ENCODE measurements around the gene COA4.

COA4 gene

GRCh38 chr11:73876424-73877310 lies at the start of gene COA4, which contains the start of gene PAAF1:
Gene COA4 (minus strand): TSS chr11:73876846. CDS start chr11:73873378, 3,468 bp downstream.
Gene PAAF1 (plus strand): TSS chr11:73876999. CDS start chr11:73877022, 23 bp downstream.
- Histone ChIP-seq H3K36me3 (ENCODE audit: control insufficient read depth, insufficient read depth, low read length) (peaks cover 2% of the 10 kb centered on the region), H3K4me3 (replicated peaks; ENCODE audit: low read depth, low read length) (peak within 1 kb of the TSS; percentile 91), H3K27me3 (replicated peaks; ENCODE audit: control insufficient read depth, insufficient read depth, low read length) (no peaks in the 10 kb centered on the region)
- peak; percentile 94 for DNase-seq (ENCODE audit: extremely low read depth, insufficient read length)
- TF ChIP-seq CTCF (IDR thresholded peaks at IDR 0.05; ENCODE audit: insufficient read depth, low read length, poor library complexity, severe bottlenecking) = no peak

- no peak for DNase-seq (ENCODE audit: extremely low read depth, insufficient read length)
- Histone ChIP-seq H3K4me3 (replicated peaks; ENCODE audit: low read depth, low read length) (no peak overlapping the region), H3K36me3 (ENCODE audit: control insufficient read depth, insufficient read depth, low read length) (peaks cover 5% of the 10 kb centered on the region)
Observed at GRCh38 chr11:73921180-73921579, 44.5 kb upstream of the COA4 start.

GRCh38 chr11:73916435-73916834 lies 39.8 kb upstream of the COA4 start:
- H3K36me3 ChIP-seq (ENCODE audit: control insufficient read depth, insufficient read depth, low read length) = peaks cover 13% of the 10 kb centered on the region
- TF ChIP-seq CTCF (IDR thresholded peaks at IDR 0.05; ENCODE audit: insufficient read depth, low read length, poor library complexity, severe bottlenecking) = no peak
- no peaks in the 10 kb centered on the region for H3K27me3 ChIP-seq (replicated peaks; ENCODE audit: control insufficient read depth, insufficient read depth, low read length)
- no peak overlapping the region for H3K4me3 ChIP-seq (replicated peaks; ENCODE audit: low read depth, low read length)
- DNase-seq (ENCODE audit: extremely low read depth, insufficient read length) = no peak

More at GRCh38 chr11:73921180-73921579, 44.5 kb upstream of the COA4 start:
- no peak for TF ChIP-seq CTCF (IDR thresholded peaks at IDR 0.05; ENCODE audit: insufficient read depth, low read length, poor library complexity, severe bottlenecking)
- H3K27me3 ChIP-seq (replicated peaks; ENCODE audit: control insufficient read depth, insufficient read depth, low read length) = no peaks in the 10 kb centered on the region

GRCh38 chr11:73914284-73914683 lies 37.6 kb upstream of the COA4 start:
- Histone ChIP-seq H3K4me3 (replicated peaks; ENCODE audit: low read depth, low read length) (no peak overlapping the region), H3K27me3 (replicated peaks; ENCODE audit: control insufficient read depth, insufficient read depth, low read length) (no peaks in the 10 kb centered on the region), H3K36me3 (ENCODE audit: control insufficient read depth, insufficient read depth, low read length) (peaks cover 8% of the 10 kb centered on the region)
- DNase-seq (ENCODE audit: extremely low read depth, insufficient read length) = no peak
- TF ChIP-seq CTCF (IDR thresholded peaks at IDR 0.05; ENCODE audit: insufficient read depth, low read length, poor library complexity, severe bottlenecking) = no peak

GRCh38 chr11:73913472-73913871 lies 36.8 kb upstream of the COA4 start:
- Histone ChIP-seq H3K27me3 (replicated peaks; ENCODE audit: control insufficient read depth, insufficient read depth, low read length) (no peaks in the 10 kb centered on the region), H3K4me3 (replicated peaks; ENCODE audit: low read depth, low read length) (no peak overlapping the region), H3K36me3 (ENCODE audit: control insufficient read depth, insufficient read depth, low read length) (peaks cover 8% of the 10 kb centered on the region)
- no peak for DNase-seq (ENCODE audit: extremely low read depth, insufficient read length)
- no peak for TF ChIP-seq CTCF (IDR thresholded peaks at IDR 0.05; ENCODE audit: insufficient read depth, low read length, poor library complexity, severe bottlenecking)

Data from GM06990 (cell line).